HG02759 (cell line): ENCODE measurements around the gene TMX2.

ENCODE experiments used
- ATAC-seq: cut with Tn5 transposase; IDR thresholded peaks from one replicate; pipeline ENCODE4 v1.9.1; 2021; ENCODE audit warnings: mild to moderate bottlenecking, moderate library complexity; ENCODE audit not compliant: unreplicated experiment

Gene TMX2

GRCh38 chr11:57763568-57763967 is 51.2 kb downstream of the TMX2 start:
- ATAC-seq, result no peak

- no peak for ATAC-seq
Observed at GRCh38 chr11:57764021-57764420, 51.6 kb downstream of the TMX2 start.

- no peak for ATAC-seq
Observed at GRCh38 chr11:57764566-57764965, 52.2 kb downstream of the TMX2 start.

- ATAC-seq, result no peak
Observed at GRCh38 chr11:57764972-57765371, 52.6 kb downstream of the TMX2 start.

- no peak for ATAC-seq
Observed at GRCh38 chr11:57770793-57771192, 58.4 kb downstream of the TMX2 start.

GRCh38 chr11:57771365-57771764 is 59.0 kb downstream of the TMX2 start:
- no peak for ATAC-seq

- ATAC-seq, result no peak
Observed at GRCh38 chr11:57772562-57772961, 60.2 kb downstream of the TMX2 start.

- ATAC-seq, result no peak
Observed at GRCh38 chr11:57773026-57773598, 60.7 kb downstream of the TMX2 start.

GRCh38 chr11:57775491-57775890 is 63.1 kb downstream of the TMX2 start:
- ATAC-seq, result no peak

- ATAC-seq, result no peak
Observed at GRCh38 chr11:57776031-57776521, 63.7 kb downstream of the TMX2 start.

- ATAC-seq, result no peak
Observed at GRCh38 chr11:57776577-57777210, 64.3 kb downstream of the TMX2 start.

GRCh38 chr11:57777969-57778317 is 65.5 kb downstream of the TMX2 start:
- no peak for ATAC-seq

- ATAC-seq, result no peak
Observed at GRCh38 chr11:57778318-57779037, 66.1 kb downstream of the TMX2 start.

- ATAC-seq, result no peak
Observed at GRCh38 chr11:57779276-57779675, 66.9 kb downstream of the TMX2 start.

- ATAC-seq, result no peak
Observed at GRCh38 chr11:57781529-57781943, 69.1 kb downstream of the TMX2 start.

GRCh38 chr11:57785072-57785471 is 72.7 kb downstream of the TMX2 start:
- ATAC-seq, result peak; percentile 57

GRCh38 chr11:57786436-57786835 is 74.0 kb downstream of the TMX2 start:
- ATAC-seq, result no peak

- ATAC-seq, result no peak
Observed at GRCh38 chr11:57787006-57787604, 74.7 kb downstream of the TMX2 start.

GRCh38 chr11:57787920-57788702 is 75.7 kb downstream of the TMX2 start:
- peak; percentile 32 for ATAC-seq

- ATAC-seq, result no peak
Observed at GRCh38 chr11:57788703-57789088, 76.3 kb downstream of the TMX2 start.
